Measurements from ENCODE around the gene LRIT1. TPM values are rescaled to one million over a fixed set of nuclear protein-coding genes. Genes with fewer than 3 reads are reported as not detected.

The LRIT1 gene
- total RNA-seq, 1 experiment from 2014 or later: not detected

GRCh38 chr10:84243759-84244158, 2.4 kb upstream of the LRIT1 start (continued):
- TF ChIP-seq ZNF512 (CRISPR knock-in tag; IDR thresholded peaks at IDR 0.05; ENCODE audit: borderline replicate concordance) (no peak), JUN (CRISPR knock-in tag; IDR thresholded peaks at IDR 0.05) (no peak), ZNF263 (CRISPR knock-in tag; IDR thresholded peaks at IDR 0.05; ENCODE audit: low read depth) (no peak), CREM (CRISPR knock-in tag; IDR thresholded peaks at IDR 0.05) (no peak), ZBTB21 (CRISPR knock-in tag; IDR thresholded peaks at IDR 0.05; ENCODE audit: borderline replicate concordance) (no peak), FOXP1 (CRISPR knock-in tag; IDR thresholded peaks at IDR 0.05; ENCODE audit: borderline replicate concordance) (no peak)
- TF ChIP-seq, protein P1, sequence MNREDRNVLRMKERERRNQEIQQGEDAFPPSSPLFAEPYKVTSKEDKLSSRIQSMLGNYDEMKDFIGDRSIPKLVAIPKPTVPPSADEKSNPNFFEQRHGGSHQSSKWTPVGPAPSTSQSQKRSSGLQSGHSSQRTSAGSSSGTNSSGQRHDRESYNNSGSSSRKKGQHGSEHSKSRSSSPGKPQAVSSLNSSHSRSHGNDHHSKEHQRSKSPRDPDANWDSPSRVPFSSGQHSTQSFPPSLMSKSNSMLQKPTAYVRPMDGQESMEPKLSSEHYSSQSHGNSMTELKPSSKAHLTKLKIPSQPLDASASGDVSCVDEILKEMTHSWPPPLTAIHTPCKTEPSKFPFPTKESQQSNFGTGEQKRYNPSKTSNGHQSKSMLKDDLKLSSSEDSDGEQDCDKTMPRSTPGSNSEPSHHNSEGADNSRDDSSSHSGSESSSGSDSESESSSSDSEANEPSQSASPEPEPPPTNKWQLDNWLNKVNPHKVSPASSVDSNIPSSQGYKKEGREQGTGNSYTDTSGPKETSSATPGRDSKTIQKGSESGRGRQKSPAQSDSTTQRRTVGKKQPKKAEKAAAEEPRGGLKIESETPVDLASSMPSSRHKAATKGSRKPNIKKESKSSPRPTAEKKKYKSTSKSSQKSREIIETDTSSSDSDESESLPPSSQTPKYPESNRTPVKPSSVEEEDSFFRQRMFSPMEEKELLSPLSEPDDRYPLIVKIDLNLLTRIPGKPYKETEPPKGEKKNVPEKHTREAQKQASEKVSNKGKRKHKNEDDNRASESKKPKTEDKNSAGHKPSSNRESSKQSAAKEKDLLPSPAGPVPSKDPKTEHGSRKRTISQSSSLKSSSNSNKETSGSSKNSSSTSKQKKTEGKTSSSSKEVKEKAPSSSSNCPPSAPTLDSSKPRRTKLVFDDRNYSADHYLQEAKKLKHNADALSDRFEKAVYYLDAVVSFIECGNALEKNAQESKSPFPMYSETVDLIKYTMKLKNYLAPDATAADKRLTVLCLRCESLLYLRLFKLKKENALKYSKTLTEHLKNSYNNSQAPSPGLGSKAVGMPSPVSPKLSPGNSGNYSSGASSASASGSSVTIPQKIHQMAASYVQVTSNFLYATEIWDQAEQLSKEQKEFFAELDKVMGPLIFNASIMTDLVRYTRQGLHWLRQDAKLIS (CRISPR knock-in tag; IDR thresholded peaks at IDR 0.05; ENCODE audit: borderline replicate concordance): no peak

GRCh38 chr10:84238909-84239308, 2.4 kb downstream of the LRIT1 start:
- peaks cover 27% of the 10 kb centered on the region for H3K27me3 Mint-ChIP-seq (ENCODE audit: low read depth)
- no peak overlapping the region for H3K27ac Mint-ChIP-seq
- no peak overlapping the region for H3K4me3 Mint-ChIP-seq
- POLR2A ChIA-PET: no interaction called here
- TF ChIP-seq ARID4B (CRISPR knock-in tag; IDR thresholded peaks at IDR 0.05; ENCODE audit: borderline replicate concordance): no peak
- TF ChIP-seq FOXJ3 (CRISPR knock-in tag; IDR thresholded peaks at IDR 0.05; ENCODE audit: borderline replicate concordance): no peak
- no peak for TF ChIP-seq E2F1 (CRISPR knock-in tag; IDR thresholded peaks at IDR 0.05)
- no peak for TF ChIP-seq ZNF138 (CRISPR knock-in tag; conservative IDR thresholded peaks at IDR 0.05)
- no peak for TF ChIP-seq ZNF317 (CRISPR knock-in tag; IDR thresholded peaks at IDR 0.05; ENCODE audit: borderline replicate concordance, low read depth)
- no peak for TF ChIP-seq ZNF121 (CRISPR knock-in tag; IDR thresholded peaks at IDR 0.05)
- TF ChIP-seq CBFB (CRISPR knock-in tag; IDR thresholded peaks at IDR 0.05; ENCODE audit: low read depth): no peak
- DNase-seq (ENCODE audit: low spot score) (no peak), ATAC-seq (no peak)
- no peaks in the 10 kb centered on the region for H3K36me3 Mint-ChIP-seq
- H3K4me1 Mint-ChIP-seq: 0 out of 2 replicates have a peak, but pooled peaks cover 4% of the 10 kb centered on the region
- no peaks in the 10 kb centered on the region for H3K9me3 Mint-ChIP-seq
- CTCF ChIA-PET: interaction anchor here (0.8 to 2.7 kb wide), 5 partner anchors 9 to 310 kb away, joined by 3 to 14 read pairs (median 5); no protein-coding TSS in a partner anchor
